ENCODE data around the gene ANO4.
"Not testable (repeated sequence)": the region's sequence is repeated elsewhere in the genome, so short reads cannot be mapped to it uniquely, and the experiment has no call there.

ANO4 gene

DNA sequence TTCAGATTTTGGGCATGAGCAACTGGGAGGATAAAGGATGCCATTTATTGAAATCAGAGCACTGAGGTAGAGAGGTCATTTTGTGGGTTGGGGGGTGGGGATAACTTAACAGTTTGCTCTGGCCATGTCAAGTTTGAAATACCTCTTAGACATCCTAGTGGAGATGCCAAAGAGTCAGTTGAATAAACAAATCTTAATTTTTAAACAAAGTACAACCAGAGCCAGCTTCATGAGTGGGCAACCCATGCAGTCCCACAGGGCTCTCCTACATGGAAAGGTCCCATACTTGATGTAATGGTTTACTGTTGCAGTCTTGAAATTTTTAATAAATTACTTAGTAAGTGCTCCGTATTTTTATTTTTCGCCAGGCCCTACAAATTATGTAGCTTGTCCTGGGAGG lies 81.2 kb downstream of the ANO4 start:
- no peak for DNase-seq

DNA sequence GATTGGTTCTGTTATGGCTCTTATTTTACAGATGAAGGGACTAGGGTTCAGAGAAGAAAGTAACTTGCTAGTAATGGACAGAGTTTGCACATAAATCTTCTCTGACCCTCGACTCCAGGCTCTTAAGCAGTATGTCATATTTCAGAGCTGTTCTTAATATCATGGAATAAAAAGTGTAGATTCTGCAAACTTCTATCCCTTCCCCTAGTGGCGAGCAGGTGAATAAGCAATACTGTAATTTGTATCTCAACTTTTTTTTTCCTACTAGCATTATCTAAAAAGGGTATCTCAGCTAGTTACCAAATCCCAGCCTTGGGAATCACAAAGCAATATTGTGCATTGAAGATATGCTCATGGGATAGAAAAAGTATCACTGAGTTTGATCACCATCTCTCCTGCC lies 83.2 kb downstream of the ANO4 start:
- no peak for DNase-seq

DNA sequence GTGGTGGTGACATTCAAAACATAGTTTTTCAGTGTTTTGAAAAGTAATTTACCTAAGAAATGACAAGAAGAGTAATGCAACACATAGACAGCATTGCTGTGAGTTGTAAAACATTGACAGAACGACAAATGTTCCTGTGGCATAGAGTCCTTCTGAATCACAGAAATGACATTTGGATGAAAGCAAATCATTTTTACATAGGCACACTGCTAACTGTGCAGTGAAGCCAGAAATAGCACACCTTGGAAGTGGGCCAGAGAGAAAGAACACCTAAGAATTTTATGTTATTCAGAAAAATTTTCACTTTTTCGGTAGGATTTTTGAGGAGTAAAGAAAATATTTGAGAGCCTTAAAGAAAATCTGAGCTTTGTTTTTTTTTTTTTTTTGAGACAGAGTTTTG lies 100.6 kb downstream of the ANO4 start:
- DNase-seq = no peak

DNA sequence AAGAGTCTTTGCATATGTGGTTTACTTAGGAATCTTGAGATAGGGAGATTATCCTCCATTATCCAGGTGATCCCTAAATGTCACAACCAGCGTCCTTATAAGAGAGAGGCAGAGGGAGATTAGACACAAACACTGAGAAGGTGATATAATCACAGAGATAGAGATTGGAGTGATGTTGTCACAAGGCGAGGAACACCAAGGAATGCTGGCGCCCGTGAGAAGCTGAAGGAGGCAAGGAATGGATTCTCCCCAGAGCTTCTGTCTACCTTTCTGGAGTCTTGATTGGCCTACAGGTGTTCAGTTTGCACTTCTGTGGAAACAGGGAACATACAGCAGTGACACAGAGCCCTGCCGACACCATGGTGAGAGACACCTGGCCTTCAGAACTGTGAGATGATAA lies 101.6 kb downstream of the ANO4 start:
- no peak for DNase-seq

DNA sequence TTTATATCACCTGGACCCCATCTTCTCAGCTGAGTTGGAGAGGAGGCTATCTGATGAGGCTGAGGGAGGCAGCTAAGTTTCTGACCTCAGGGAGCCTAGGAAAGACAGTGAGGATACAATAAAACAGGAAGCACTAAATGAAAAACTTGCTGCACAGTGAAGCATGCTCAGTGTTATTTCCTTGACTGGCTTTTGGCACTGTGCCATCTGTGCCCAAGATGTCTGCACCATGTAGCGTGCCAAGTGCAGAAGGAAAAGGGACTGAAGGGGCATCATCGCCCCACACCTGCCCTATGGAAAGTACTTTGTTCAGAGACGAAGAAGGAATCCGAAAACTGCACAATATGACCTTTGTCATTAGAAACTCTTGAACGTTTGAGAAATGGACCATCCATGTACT lies 102.7 kb downstream of the ANO4 start:
- no peak for DNase-seq

DNA sequence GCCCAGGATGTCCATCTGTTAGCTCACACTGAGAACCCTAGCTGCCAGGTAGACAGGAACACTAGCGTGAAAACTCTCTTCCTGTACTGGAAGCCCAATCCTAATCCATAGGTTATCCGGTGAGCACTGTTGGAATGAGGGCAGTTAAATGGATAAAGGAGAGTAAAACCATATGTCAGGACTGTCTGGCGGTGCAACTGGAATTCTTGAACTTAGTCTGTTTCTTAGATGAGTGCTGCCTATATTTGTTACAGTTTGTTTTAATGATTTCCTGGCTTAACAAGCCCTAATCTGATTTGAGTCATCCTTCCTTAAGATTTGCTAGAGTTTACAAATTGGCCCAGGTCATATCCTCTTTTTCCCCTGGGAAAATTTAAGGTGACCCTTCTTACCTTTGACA lies 104.7 kb downstream of the ANO4 start:
- no peak for DNase-seq

DNA sequence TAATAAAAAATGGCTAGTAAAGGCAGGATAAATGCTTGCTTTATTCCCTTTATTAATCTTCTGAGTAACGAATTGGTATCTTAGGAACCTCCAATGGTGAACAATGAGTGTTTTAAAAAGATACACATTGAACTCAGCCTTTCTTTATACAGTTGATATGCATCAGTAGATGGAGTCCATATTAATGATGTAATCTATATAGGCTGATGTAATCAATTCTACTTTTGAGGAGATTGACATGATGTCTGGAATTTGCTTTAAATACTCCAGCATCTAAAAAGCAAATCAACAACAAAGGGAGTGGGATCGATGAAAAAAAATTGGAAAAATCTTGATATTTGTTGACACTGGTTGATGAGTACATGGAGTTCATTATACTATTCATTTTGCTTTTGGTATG lies 106.2 kb downstream of the ANO4 start:
- DNase-seq = no peak

DNA sequence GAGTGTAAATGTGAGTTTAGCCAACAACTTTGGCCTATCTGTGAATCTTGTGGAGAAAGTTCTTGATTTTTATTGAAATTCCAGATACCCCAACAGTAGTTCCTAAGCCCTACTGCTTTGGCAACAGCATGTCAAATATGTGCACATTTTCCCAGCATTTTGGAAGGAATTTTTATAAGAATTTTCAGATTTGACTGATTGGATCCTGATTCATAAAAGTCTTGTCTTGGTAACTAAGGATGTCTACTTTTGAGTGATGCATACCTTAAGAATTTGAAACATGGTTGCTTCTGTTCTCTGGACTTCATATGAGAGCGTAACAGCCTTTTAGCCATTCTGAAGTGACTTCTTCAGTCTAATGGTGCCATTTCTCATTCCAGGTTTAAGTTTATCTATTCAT lies 106.7 kb downstream of the ANO4 start:
- no peak for DNase-seq

DNA sequence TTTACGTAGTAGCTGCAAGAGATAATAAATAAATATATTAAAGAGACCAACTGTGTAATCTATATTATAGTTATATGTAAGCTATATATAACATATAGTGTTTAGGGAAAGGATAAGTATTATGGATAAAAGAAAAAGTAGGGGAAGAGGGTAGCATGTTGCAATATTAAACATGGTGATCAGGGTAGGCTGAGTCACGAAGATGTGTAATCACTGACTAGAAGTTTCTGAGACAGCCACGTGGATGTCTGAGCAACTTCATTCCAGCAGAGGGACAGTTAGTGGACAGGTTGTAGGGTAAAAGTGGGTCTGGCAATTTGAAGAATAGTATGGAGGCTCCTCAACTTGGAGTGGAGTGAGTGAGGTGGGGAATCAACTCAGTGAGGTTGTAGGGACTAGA lies 109.7 kb downstream of the ANO4 start:
- DNase-seq = no peak

DNA sequence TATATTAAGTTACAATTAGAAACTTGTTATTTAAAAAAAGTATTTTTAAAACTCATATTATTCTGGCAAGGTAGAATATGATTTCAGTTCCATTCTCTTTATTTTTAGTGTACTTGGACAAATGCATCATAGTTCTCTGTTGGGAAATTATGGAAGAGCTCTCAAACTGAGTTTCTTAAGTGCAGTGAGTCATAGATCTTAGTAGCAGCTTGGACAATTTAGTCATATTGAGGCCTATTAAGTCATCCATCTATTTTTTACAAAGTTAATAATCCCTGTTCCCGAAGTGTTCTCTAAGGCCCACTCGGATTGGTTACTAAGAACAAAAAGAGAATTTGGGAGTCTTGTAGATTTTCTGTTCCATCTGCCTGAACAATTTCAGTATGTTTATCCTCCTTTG lies 113.9 kb downstream of the ANO4 start:
- DNase-seq = no peak

DNA sequence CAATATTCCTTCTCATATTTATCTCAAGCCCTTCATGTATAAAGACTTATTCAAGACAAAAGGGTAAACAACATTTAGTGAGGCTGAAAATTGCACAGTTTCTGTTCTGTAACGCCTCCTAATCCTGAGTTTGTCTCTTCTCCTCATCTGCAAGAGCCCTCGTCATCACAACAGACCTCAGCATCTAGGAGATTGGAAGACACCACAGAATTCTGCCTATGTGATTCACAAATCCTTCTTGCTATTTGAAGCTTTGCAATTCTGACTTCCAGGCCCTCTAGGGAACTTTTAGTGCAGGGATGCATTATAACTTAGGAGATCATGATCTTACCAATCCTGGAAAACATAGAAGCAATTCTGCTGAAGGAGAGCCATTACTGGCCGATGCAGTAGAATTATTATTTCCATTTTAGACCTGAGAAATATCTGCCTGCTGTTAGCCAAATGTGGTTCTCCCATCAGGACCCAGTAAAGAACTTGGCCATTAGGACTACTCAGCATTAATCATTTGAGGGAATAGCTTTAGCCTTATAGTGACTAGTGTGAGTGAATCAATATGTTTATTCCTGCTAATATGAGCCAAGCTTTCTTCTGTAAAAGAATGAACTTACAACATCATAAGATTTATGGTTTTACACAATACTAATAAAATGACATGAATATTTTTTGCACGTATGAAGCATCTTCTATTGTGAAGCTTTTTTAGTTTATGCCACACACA lies 119.5 kb downstream of the ANO4 start:
- DNase-seq = no peak

DNA sequence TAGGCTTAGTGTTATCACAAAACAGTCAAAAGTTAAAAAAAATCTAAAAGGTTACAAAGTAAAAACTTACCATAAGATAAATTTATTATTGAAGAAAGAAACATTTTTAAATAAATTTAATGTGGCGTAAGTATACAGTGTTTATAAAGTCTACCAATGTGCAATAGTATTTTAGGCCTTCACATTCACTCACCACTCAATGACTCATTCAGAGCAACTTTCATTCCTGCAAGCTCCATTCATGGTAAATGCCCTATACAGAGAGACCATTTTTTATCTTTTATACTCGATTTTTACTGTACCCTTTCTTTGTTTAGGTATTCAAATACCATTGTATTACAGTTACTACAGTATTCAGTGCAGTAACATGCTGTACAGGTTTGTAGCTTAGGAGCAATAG lies 124.5 kb downstream of the ANO4 start:
- DNase-seq = no peak

DNA sequence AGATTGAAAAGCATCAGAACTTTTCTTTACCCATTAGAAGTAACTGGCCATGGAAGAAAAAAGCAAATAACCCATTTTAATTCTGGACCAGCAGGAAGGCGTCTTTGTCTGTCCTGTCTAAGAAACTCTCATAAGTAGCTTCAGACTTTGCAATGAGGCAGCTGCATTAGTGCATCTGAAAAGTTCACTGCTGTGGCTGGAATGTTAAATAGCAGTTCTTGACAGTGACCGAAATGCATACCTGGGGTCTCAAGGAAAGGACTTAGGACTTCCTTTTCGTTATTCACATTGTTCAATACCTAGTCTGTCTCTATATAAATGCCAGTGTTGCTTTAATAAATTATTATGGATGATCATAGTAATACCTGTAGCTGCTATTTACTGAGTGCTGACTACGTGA lies 125.9 kb downstream of the ANO4 start:
- DNase-seq = no peak

DNA sequence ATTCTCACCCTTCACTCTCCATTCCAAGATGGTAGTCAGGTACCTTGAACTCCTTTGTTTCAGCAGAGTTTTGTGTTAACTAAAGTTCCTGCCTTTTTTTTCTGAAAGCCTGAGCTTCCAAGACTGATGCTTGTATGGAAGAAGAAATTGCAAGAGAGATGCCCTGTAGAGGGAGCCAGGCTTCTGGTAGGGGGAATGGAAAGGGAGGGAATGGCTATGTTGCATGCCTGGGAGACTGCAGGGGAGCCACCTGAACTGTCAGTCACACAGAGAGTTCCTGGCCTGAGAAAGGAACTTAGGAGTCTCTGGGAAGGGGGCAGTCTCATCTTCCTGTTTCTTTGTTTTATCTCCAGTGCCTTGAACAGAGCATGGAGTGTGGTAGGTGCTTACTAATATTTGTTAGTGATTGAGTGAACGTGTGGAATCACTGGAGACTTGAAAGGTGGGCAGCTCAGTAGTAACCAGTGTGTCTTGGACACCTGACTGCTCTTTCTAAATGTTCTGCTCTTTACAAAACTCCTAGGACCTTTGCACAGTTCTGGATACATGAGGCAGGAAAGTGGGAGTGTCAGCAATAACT lies 132.2 kb downstream of the ANO4 start:
- DNase-seq = no peak

DNA sequence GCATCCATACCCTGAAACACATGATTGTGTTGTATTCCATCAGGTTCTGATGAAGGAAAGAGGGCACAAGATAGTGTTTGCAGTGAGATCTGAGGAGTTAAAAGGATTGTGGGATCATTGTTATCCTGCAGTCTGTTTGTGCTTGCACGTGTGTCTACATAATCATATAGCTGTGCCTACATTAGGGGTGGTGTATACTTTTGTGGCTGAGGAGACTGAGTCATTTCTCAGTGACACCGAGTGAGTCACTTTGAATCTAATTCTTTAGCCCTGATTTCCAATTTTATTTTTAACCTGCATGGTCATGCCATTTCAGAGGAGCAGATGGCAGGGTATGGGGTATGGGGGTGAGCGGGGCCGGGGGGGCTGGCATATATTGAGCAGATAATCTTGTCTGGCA lies 133.2 kb downstream of the ANO4 start:
- DNase-seq = no peak

DNA sequence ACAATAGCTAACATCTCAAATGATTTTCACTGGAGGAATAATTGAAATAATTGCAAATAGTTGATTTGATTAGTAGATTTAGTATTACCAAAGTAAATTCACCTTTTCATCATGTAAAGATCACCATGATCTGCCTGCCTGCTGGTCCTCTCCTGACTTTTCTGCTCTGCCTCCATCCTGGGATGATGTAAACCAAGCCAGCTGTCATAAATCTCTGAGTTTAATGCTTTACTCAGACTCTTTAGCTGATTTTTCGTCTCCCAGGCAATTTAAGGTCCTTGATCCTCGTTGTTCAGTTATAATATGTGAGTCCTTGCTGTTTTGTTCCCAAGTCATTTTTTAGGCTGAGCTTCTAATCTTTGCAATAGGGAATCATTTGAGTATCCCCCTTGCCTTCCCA lies 138.0 kb downstream of the ANO4 start:
- no peak for DNase-seq

DNA sequence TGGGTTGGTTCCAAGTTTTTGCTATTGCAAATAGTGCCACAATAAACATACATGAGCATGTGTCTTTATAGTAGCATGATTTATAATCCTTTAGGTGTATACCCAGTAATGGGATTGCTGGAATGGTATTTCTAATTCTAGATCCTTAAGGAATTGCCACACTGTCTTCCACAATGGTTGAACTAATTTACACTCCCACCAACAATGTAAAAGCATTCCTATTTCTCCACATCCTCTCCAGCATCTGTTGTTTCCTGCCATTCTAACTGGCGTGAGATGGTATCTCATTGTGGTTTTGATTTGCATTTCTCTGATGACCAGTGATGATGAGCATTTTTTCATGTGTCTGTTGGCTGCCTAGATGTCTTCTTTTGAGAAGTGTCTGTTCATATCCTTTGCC lies 139.0 kb downstream of the ANO4 start:
- not testable (repeated sequence) for DNase-seq

DNA sequence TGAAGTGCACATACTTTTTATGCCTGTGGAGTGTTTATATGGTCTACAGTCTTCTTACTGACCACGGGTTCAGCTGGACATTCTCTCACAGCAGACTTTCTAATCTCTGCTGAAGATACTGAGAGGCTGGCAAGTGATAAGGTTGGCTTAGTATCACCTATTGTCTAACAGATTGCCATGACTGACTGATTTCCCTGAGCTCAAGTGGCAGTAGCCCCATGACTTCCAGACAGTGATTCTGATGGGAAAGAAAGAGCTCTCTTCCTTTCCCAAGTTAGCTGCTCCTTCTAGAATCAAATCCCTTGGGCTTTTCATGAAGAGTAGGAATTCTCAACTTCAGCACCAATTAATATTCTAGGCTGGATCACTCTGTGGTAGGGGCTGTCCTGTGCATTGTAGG lies 141.4 kb downstream of the ANO4 start:
- no peak for DNase-seq

DNA sequence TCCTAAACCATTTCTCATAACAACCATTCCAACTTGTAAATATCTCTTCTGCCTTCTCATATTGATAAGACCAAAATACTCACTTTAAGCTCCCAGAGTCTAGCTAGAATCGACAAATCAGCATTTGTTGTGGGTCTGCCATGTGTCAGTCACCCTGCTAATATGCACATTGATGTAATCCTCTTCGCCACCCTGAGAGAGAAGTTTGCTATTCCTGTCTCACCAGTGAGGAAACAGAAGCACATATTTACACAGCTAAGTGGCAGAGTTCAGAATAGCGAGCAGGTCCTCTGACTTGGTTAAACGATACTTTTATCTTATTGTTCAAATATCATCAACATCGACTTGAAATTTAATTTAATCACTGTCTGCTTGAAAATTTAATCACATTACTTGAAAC lies 142.1 kb downstream of the ANO4 start:
- DNase-seq = no peak

DNA sequence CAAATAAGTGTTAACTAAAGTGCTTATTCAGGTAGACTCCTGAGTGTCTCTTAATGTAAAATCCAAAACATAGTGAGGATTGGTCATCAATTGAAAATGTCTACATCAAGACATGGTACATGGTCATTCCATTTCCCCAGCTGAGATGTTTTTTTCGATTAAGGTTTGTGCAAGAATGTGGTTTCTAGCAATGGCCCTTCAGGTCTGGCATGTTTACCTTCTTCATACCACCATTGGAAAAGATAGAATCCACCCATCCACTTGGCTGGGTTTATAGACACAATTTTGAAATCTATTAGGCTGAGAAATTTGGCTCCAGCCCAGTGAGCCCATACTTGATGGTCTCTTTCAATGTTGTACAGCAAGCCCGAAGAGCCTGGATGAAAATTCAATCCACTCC lies 145.9 kb downstream of the ANO4 start:
- no peak for DNase-seq

DNA sequence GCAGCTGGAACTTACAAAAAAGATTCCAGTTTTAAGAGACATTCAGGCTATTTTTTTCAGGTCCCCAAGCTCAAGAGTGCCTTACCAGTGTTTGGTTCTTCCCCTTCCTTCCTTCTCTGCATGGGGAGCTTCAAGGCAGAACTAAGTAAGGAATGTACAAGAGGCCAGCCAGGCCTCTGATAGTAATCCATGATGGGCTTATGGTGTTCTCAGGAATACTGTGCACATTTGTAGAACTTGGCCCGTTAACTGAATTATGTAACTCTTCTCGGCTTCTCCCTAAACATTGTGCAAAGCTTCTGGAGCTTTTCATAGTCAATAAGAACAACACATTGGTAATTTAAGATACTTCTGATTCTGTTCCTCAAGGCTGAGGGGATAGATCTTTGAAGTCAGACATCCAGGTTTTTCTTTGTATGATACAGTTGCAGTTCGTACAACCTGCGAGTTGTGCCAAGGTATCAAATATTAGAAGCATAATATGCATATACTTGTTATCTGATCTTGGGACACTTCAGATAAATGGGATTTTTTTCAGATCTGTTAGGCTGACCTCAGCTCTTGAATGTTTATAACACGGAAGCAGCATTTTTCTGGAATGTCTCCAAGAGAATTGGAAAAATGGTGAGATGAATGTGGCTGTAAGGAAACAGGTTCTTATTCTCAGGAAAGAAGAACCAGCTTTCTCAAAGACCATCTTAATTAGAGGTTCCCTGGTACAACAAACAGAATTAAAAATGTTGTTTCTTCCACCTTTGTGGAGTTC lies 148.6 kb downstream of the ANO4 start:
- no peak for DNase-seq

DNA sequence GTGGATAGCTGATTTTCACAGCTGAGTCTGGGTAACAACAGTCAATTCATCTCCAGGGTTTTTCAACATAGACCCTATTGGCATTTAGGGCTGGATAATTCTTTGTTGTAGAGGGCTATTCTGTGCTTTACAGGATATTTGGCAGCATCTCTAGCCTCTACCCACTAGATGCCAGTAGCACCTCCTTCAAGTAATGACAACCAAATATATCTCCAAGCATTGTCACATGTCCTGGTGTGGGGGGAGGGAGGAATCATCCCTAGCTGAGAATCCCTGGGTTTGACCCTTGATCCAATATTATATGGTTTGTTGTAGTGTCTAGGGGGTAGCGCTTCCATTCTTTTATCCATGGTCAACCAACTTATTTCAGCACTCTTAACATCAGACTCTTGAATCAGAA lies 157.2 kb downstream of the ANO4 start:
- DNase-seq = no peak

DNA sequence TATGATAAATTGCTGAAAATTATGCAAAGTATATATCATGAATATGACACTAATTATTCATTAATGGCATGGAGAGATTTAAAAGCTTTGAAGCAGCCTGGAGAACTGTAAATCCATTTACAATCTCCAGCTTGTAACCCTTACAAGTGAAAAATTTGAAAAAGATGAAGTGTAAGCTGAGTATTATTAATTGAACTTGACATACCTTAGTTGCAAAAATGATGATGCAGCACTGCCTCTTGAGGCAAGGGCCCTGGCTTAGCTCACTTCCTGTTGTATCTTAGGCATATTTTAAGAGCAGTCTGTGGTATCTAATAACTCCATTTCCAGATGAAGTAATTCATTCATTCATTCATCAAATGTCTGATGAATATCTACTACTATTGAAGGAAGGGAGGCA lies 158.6 kb downstream of the ANO4 start:
- DNase-seq = no peak

DNA sequence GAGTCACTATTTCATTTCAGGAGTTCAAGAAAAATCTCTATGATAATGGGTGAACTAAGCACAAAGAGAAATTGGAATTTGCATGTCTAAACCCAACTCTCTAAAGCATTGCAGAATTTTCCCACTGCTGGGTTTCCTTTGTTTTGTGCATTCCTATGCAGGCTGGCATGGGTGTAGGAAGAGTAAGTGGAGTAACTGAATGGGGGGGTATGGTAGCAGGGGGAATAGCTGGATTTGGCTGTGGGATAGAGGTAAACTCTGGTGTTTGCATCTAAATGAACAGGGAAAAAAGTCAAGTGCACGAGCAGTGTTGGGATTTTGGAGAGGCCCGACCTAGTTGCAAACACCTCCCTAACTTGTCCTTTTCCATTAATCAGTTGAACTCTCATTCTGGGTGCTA lies 159.1 kb downstream of the ANO4 start:
- no peak for DNase-seq

DNA sequence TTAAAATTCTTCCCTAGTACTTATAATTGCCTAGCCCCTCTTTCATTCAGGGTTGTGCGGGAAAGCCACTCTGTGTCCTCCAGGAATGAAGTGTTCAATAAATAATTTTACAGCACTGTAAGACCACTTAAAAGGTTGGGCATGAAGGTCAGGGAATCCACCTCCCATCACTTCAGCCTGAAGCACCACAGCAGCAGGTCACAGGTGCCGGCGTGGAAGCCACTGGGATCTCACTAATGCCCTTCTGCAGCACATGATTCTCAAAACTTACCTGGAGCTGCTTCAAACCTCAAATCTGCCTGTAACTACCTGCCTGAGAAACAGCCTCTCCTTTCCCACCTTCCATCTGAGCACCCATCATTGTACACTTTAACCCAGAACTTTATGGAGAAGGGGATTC lies 159.5 kb downstream of the ANO4 start:
- DNase-seq = no peak

Measured in activated T-cell treated with anti-CD3 and anti-CD28 coated beads, Interleukin-2, amount 50 U/mL, for 1 hour (primary cell).